Panc1 (cell line): ENCODE measurements around the gene MVK. TPM values are rescaled to one million over a fixed set of nuclear protein-coding genes. Genes with fewer than 3 reads are reported as not detected.

ENCODE experiments used
- ATAC-seq: fragments of 200-7000 bp; cut with Tn5 transposase; 2 replicates; pipeline ENCODE4 v1.9.1; 2020; ENCODE audit warnings: mild to moderate bottlenecking, moderate library complexity
- BruUV-seq: library from RNA; stranded (reverse); fragments of 400-500 nt; replicated peaks from 2 replicates; lab custom pipeline; 2021; lab: Mats Ljungman, UMichigan
- CTCF ChIA-PET: fragments of 300-600 bp; sonication (Branson Sonifier 250); formaldehyde crosslinking; loops from one replicate; lab custom pipeline; 2022; ENCODE audit warnings: antibody characterized with exemption; lab: Charles Lee
- POLR2A ChIA-PET: fragments of 300-600 bp; sonication (Branson Sonifier 250); formaldehyde crosslinking; loops from one replicate; lab custom pipeline; 2022; ENCODE audit warnings: antibody characterized with exemption; lab: Charles Lee
- DNase-seq: peaks from one replicate; pipeline ENCODE4 v3.0.0-alpha.2; 2010; ENCODE audit warnings: low read depth, low spot score
- H3K27ac ChIP-seq: 2 replicates; pipeline ENCODE4 v1.5.1; 2011; ENCODE audit warnings: mild to moderate bottlenecking, low read length, inconsistent platforms
- H3K27me3 ChIP-seq: fragments of 200-500 bp; sonication (Bioruptor generic); 2 replicates; pipeline ENCODE4 v1.6.0; 2014; ENCODE audit warnings: low read length, inconsistent platforms; ENCODE audit not compliant: control insufficient read depth, insufficient read depth
- H3K36me3 ChIP-seq: fragments of 200-500 bp; sonication (Bioruptor generic); 2 replicates; pipeline ENCODE4 v1.5.1; 2014; ENCODE audit warnings: inconsistent platforms, mild to moderate bottlenecking, low read length, moderate library complexity; ENCODE audit not compliant: control insufficient read depth, insufficient read depth
- H3K4me1 ChIP-seq: 2 replicates; pipeline ENCODE4 v1.5.1; 2011; ENCODE audit warnings: inconsistent platforms, mild to moderate bottlenecking, low read length, moderate library complexity; ENCODE audit not compliant: control insufficient read depth, insufficient read depth
- H3K4me3 ChIP-seq, 2 experiments: 2 replicates each; pipeline ENCODE4 v1.5.1; 2011 to 2012; ENCODE audit warnings: low read depth in 2 of 2, low read length in 2 of 2, mild to moderate bottlenecking in 2 of 2, inconsistent platforms in 1 of 2, moderate library complexity in 1 of 2
- H3K9me3 ChIP-seq: fragments of 200-500 bp; sonication (Bioruptor generic); 2 replicates; pipeline ENCODE4 v1.5.1; 2014; ENCODE audit warnings: low read depth, mild to moderate bottlenecking, inconsistent platforms, low read length, moderate library complexity; ENCODE audit not compliant: control insufficient read depth, insufficient read depth
- CTCF ChIP-seq: fragments of 450-650 bp; IDR thresholded peaks from 2 replicates; pipeline ENCODE4 v1.5.1; 2017; ENCODE audit warnings: mild to moderate bottlenecking
- POLR2AphosphoS5 ChIP-seq: IDR thresholded peaks from 2 replicates; pipeline ENCODE4 v1.6.1; 2012; ENCODE audit warnings: mild to moderate bottlenecking, low read depth, low read length, moderate library complexity
- REST ChIP-seq, 2 experiments: IDR thresholded peaks; 2 replicates each; pipeline ENCODE4 v1.6.1; 2011 to 2012; ENCODE audit warnings: low read depth in 2 of 2, control low read depth in 1 of 2, low read length in 1 of 2, mild to moderate bottlenecking in 1 of 2, moderate library complexity in 1 of 2; ENCODE audit not compliant: insufficient read depth in 1 of 2
- SIN3A ChIP-seq: IDR thresholded peaks from 2 replicates; pipeline ENCODE4 v1.6.1; 2012; ENCODE audit warnings: low read depth, mild to moderate bottlenecking, low read length, moderate library complexity, borderline replicate concordance; ENCODE audit not compliant: insufficient read depth
- TCF7L2 ChIP-seq: IDR thresholded peaks from 2 replicates; pipeline ENCODE4 v1.6.1; 2011; ENCODE audit warnings: mild to moderate bottlenecking, low read depth, low read length, inconsistent platforms
- in situ Hi-C: cut with HindIII; loops from 2 replicates; pipeline ENCODE4 v1.10.0; 2016; ENCODE audit warnings: low sequenced_read_pairs, low pct_unique_long_range_greater_than_20kb
- intact Hi-C: fragments of 100-400 bp; cut with micrococcal nuclease; formaldehyde crosslinking; loops from one replicate; pipeline ENCODE4 v1.10.0; 2022; ENCODE audit not compliant: unreplicated experiment
- total RNA-seq: library from RNA; stranded (reverse); gene quantifications from one replicate; pipeline ENCODE4 v1.2.1, GENCODE V29; 2021; ENCODE audit not compliant: unreplicated experiment

MVK gene
- total RNA-seq, 1 experiment from 2014 or later: 41.6 TPM

DNA sequence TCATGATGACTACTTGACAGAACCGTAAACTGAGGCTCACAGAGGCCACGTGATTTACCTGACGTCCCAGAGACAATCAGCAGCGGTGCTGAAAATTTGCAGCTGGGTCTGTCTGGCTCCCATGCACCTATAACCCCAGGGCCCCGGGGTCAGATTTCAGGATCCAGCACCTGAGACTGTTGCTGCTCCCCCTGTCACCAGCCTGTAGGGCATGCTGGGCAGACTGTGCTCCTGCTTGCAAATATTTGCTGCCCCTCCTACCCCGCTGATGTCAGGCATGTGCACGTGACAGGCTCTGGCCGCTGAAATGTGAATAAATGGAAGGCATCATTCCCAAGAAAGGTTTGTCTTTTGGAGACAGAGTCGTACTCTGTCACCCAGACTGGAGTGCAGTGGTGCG is 6.3 kb upstream of the MVK start:
- no peaks in the 10 kb centered on the region for H3K36me3 ChIP-seq
- no peak overlapping the region for H3K27ac ChIP-seq
- BruUV-seq: no TSS peak
- TF ChIP-seq REST (IDR thresholded peaks at IDR 0.05; ENCODE audit: insufficient read depth in 1 of 2, low read depth in 2 of 2, low read length in 1 of 2): no peak
- no peak for TF ChIP-seq SIN3A
- no peak for TF ChIP-seq CTCF
- TF ChIP-seq POLR2AphosphoS5: no peak
- TF ChIP-seq TCF7L2: no peak
- no peaks in the 10 kb centered on the region for H3K27me3 ChIP-seq
- no peaks in the 10 kb centered on the region for H3K9me3 ChIP-seq
- ChIA-PET CTCF (interaction anchor here (0.7 kb wide), 1 partner anchor 27 kb away, joined by 4 read pairs; no protein-coding TSS in a partner anchor), POLR2A (no interaction called here)
- in situ Hi-C loops: no loop called here
- H3K4me3 ChIP-seq: no peak overlapping the region
- DNase-seq: no peak
- H3K4me1 ChIP-seq: no peaks in the 10 kb centered on the region
- no peak for ATAC-seq
- intact Hi-C loops: no loop called here

GRCh38 chr12:109567967-109568366 is 5.6 kb upstream of the MVK start:
- no TSS peak for BruUV-seq
- ChIA-PET CTCF (no interaction called here), POLR2A (no interaction called here)
- Histone ChIP-seq H3K27ac (no peak overlapping the region), H3K36me3 (no peaks in the 10 kb centered on the region), H3K9me3 (no peaks in the 10 kb centered on the region), H3K4me1 (no peaks in the 10 kb centered on the region), H3K27me3 (no peaks in the 10 kb centered on the region), H3K4me3 (no peak overlapping the region)
- ATAC-seq (no peak), DNase-seq (no peak)
- TF ChIP-seq POLR2AphosphoS5 (no peak), TCF7L2 (no peak), CTCF (no peak), REST (IDR thresholded peaks at IDR 0.05; ENCODE audit: insufficient read depth in 1 of 2, low read depth in 2 of 2, low read length in 1 of 2) (no peak), SIN3A (no peak)
- intact Hi-C loops (no loop called here), in situ Hi-C loops (no loop called here)
